ENCODE results near the gene ELL.

The ELL gene

DNA sequence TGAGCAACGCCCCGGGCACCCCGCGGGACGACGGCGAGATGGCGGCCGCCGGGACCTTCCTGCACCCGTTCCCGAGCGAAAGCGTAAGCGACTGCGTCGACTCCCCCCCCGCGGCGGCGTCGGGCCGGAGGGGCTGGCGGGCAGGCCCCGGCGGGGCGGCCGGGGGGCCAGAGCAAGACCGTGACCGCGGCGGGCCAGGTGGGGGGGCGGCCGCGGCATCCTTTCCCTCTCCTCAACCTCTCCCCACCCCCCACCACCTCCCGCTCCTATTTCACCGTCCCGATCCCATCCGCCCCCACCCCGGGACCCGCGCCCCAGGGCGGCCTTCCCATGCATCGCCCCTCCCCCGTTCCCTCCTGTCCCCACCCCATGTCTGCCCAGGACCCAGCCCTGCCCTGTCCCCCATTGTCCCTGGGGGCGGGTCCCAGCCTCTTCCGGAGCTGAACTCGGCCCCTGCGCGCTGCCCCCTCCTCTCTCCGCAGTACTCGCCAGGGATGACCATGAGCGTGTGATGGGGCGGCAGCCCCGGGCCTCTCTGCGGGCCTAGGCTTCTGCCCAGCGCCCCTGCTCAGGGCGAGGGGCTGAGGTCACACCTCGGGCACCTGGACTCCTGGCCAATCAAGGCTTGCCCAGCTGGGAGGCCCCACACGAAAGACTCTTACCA lies 88.0 kb downstream of the ELL start:
- no peak for TF ChIP-seq EZH2phosphoT487 (IDR thresholded peaks at IDR 0.05; ENCODE audit: low read depth)
- TF ChIP-seq, protein P1, sequence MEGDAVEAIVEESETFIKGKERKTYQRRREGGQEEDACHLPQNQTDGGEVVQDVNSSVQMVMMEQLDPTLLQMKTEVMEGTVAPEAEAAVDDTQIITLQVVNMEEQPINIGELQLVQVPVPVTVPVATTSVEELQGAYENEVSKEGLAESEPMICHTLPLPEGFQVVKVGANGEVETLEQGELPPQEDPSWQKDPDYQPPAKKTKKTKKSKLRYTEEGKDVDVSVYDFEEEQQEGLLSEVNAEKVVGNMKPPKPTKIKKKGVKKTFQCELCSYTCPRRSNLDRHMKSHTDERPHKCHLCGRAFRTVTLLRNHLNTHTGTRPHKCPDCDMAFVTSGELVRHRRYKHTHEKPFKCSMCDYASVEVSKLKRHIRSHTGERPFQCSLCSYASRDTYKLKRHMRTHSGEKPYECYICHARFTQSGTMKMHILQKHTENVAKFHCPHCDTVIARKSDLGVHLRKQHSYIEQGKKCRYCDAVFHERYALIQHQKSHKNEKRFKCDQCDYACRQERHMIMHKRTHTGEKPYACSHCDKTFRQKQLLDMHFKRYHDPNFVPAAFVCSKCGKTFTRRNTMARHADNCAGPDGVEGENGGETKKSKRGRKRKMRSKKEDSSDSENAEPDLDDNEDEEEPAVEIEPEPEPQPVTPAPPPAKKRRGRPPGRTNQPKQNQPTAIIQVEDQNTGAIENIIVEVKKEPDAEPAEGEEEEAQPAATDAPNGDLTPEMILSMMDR (IDR thresholded peaks at IDR 0.05; ENCODE audit: low read depth, low read length) = no peak
- Histone ChIP-seq H3K9me3 (ENCODE audit: insufficient read depth, low read length) (no peaks in the 10 kb centered on the region), H2AFZ (ENCODE audit: low read depth, low read length) (no peak overlapping the region), H3K36me3 (replicated peaks; ENCODE audit: low read depth, low read length) (peaks cover 11% of the 10 kb centered on the region), H3K27me3 (ENCODE audit: low read depth, low read length) (no peaks in the 10 kb centered on the region), H3K9ac (ENCODE audit: low read length) (peak overlapping the region; percentile 49), H3K4me3 (ENCODE audit: low read length) (peak overlapping the region; percentile 77), H3K79me2 (ENCODE audit: low read length) (peaks cover 2% of the 10 kb centered on the region; the same call in 1 of the 2 replicates), H3K27ac (ENCODE audit: low read length) (peak overlapping the region; percentile 21), H3K4me2 (ENCODE audit: low read length) (peak overlapping the region; percentile 73), H4K20me1 (ENCODE audit: insufficient read depth, low read length) (0 out of 2 replicates have a peak, but pooled peaks cover 3% of the 10 kb centered on the region), H3K4me1 (ENCODE audit: low read length) (peaks cover 32% of the 10 kb centered on the region)

DNA sequence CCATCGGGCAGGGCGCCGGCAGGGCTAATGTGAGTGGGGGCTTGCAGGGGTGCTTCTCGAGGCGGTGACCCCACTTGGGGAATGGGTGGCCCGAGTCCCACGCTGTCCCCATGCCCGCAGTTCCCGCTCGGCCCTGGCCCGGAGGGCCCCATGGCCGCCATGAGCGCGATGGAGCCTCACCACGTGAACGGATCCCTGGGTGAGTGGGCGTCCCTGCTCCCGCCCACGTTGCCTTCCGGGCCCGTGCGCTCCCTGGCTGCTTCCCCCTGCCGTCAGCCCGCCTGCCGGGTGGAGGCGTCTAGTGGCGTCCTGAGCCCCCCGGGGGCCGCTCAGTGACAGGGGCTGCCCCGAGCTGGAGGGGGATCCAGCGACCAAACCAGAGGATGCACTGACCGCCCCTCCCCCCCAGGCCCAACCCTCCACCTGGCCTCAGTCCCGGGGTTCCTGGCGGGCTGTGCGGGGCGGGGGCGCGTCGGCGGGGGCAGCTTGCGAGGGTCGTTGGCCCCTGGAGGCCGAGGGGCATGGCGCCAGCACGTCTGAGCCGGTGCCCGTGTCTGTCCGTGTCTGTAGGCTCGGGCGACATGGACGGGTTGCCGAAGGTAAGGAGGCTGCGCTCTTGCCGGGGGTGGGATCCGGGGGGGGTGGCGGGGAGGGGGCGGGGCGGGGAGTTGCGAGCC lies 88.7 kb downstream of the ELL start:
- H2AFZ ChIP-seq (ENCODE audit: low read depth, low read length) = no peak overlapping the region; the same call in 1 of the 2 replicates
- peaks cover 9% of the 10 kb centered on the region; the same call in 1 of the 2 replicates for H4K20me1 ChIP-seq (ENCODE audit: insufficient read depth, low read length)
- peak overlapping the region; percentile 66 for H3K27ac ChIP-seq (ENCODE audit: low read length)
- H3K9ac ChIP-seq (ENCODE audit: low read length) = peak overlapping the region; percentile 80
- H3K9me3 ChIP-seq (ENCODE audit: insufficient read depth, low read length) = no peaks in the 10 kb centered on the region
- H3K4me1 ChIP-seq (ENCODE audit: low read length) = peaks cover 32% of the 10 kb centered on the region
- TF ChIP-seq, protein P1 (IDR thresholded peaks at IDR 0.05; ENCODE audit: low read depth, low read length) = no peak
- peak overlapping the region; percentile 97 for H3K4me2 ChIP-seq (ENCODE audit: low read length)
- H3K27me3 ChIP-seq (ENCODE audit: low read depth, low read length) = no peaks in the 10 kb centered on the region
- peak overlapping the region; percentile 77 for H3K4me3 ChIP-seq (ENCODE audit: low read length)
- H3K36me3 ChIP-seq (replicated peaks; ENCODE audit: low read depth, low read length) = peaks cover 11% of the 10 kb centered on the region
- H3K79me2 ChIP-seq (ENCODE audit: low read length) = peaks cover 2% of the 10 kb centered on the region; the same call in 1 of the 2 replicates

DNA sequence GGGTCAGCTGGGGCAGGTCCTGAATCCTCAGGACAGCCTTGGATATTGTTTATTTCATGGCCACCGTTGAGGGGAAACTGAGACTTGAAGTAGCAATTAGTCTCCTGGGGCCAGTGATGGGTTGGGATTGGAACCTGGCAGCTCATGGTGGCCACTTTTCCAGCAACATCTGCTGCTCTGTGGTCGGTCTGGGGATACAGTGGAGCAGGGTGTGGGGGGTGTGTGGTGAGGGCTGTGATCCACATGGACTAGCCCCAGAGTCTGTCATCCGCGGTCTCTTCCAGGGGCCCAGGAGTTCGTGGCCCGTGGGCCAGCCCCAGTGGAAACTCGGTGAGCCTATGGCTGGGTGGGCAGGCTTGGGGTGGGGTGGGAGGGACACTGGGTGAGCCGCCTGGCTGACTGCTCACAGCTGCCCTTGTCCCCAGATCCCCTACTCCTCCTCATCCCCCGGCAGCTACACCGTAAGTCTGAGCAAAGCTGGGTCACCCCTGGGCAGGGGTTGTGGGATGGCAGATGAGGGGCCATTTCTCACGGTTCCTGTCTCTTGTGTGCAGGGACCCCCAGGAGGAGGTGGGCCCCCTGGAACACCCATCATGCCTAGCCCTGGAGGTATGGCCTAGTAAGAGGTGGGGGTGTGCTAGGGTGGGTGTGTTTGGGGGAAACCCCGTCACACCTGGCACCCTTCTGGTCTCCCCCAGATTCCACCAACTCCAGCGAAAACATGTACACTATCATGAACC lies 89.4 kb downstream of the ELL start:
- TF ChIP-seq EZH2phosphoT487 (IDR thresholded peaks at IDR 0.05; ENCODE audit: low read depth) = no peak
- TF ChIP-seq, protein P1 (IDR thresholded peaks at IDR 0.05; ENCODE audit: low read depth, low read length) = no peak
- peaks cover 2% of the 10 kb centered on the region; the same call in 1 of the 2 replicates for H3K79me2 ChIP-seq (ENCODE audit: low read length)

More for the DNA sequence above, 89.4 kb downstream of the ELL start:
- H3K27me3 ChIP-seq (ENCODE audit: low read depth, low read length) = no peaks in the 10 kb centered on the region
- H3K36me3 ChIP-seq (replicated peaks; ENCODE audit: low read depth, low read length) = peaks cover 11% of the 10 kb centered on the region
- no peaks in the 10 kb centered on the region for H3K9me3 ChIP-seq (ENCODE audit: insufficient read depth, low read length)
- peak overlapping the region; percentile 97 for H3K4me2 ChIP-seq (ENCODE audit: low read length)
- H3K9ac ChIP-seq (ENCODE audit: low read length) = peak overlapping the region; percentile 80
- peaks cover 11% of the 10 kb centered on the region; the same call in 1 of the 2 replicates for H4K20me1 ChIP-seq (ENCODE audit: insufficient read depth, low read length)
- H3K27ac ChIP-seq (ENCODE audit: low read length) = peak overlapping the region; percentile 66
- peaks cover 32% of the 10 kb centered on the region for H3K4me1 ChIP-seq (ENCODE audit: low read length)
- peak overlapping the region; percentile 77 for H3K4me3 ChIP-seq (ENCODE audit: low read length)
- H2AFZ ChIP-seq (ENCODE audit: low read depth, low read length) = no peak overlapping the region; the same call in 1 of the 2 replicates
